Fibroblast of pulmonary artery (primary cell): Measurements from ENCODE around the gene TCF7L1.

Experiments used
- DNase-seq: peaks from one replicate; pipeline ENCODE4 v3.0.0-alpha.2; 2010; ENCODE audit warnings: low read depth
- H3K4me3 ChIP-seq: replicated peaks from 2 replicates; pipeline ENCODE4 v1.5.1; 2011; ENCODE audit warnings: low read depth, mild to moderate bottlenecking, control low read depth, low read length, moderate library complexity
- CTCF ChIP-seq: IDR thresholded peaks from 2 replicates; pipeline ENCODE4 v1.5.1; 2011; ENCODE audit warnings: mild to moderate bottlenecking, control low read depth, low read length, inconsistent platforms; ENCODE audit errors: missing control alignments

Gene TCF7L1

GRCh38 chr2:85230679-85231467 is 97.7 kb downstream of the TCF7L1 start:
- DNase-seq: no peak
- no peak overlapping the region for H3K4me3 ChIP-seq
- no peak for TF ChIP-seq CTCF

DNA sequence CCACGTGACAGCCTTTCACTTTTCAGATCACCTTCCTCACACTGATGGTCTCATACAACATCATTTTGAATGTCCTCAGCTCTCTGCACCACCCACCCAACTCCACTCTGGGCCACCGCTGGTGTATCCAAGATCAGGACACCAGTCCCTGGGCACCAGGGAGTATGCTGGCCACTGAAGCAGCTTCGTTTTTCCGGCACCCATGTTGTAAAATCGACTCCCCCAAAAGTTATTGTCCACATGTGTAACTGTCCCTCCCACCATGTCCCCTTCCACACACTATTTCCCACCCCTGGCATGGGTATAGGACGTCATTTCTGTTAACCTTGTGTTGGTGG is 98.2 kb downstream of the TCF7L1 start:
- DNase-seq: no peak
- TF ChIP-seq CTCF: no peak
- H3K4me3 ChIP-seq: no peak overlapping the region

DNA sequence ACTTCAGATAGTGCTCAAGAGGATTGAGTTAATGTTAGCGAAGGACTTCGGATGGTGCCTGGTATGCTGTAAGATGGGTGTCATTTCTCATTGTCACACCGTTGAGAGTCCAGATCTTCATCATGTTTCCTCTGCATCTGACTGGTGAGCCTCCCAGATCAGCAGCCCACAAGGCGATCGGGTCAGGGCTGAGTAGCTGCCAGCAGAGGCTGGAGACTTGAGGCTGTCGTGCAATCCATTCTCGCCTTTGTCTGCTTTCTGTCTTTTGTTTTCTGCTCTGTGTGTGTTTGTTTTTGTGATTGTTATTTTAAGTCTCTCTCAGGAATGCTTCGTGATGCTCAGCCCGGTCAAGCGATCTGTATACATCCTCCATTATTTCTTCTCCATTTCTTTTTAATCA is 98.8 kb downstream of the TCF7L1 start:
- DNase-seq: no peak
- no peak overlapping the region for H3K4me3 ChIP-seq
- no peak for TF ChIP-seq CTCF

DNA sequence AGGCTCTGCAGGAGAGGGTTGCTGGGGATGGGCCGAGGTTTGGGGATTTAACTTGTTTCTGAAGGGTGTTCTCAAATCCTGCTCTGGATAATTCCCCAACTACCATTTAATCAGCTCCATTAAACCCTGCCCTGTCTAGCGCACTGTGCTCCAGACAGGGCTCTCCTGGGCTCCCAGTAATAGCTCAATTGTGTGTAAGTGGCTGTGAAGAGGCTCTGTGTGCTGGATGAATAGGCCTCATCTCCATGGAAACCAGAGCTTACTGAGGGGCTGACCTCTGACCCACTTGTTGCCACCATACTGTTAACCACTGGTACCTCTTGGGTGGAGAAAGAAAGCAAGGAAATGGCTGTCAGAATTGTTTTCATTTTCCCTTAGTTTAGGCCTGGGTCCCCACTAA is 101.7 kb downstream of the TCF7L1 start:
- no peak for DNase-seq
- H3K4me3 ChIP-seq: no peak overlapping the region
- TF ChIP-seq CTCF: no peak

DNA sequence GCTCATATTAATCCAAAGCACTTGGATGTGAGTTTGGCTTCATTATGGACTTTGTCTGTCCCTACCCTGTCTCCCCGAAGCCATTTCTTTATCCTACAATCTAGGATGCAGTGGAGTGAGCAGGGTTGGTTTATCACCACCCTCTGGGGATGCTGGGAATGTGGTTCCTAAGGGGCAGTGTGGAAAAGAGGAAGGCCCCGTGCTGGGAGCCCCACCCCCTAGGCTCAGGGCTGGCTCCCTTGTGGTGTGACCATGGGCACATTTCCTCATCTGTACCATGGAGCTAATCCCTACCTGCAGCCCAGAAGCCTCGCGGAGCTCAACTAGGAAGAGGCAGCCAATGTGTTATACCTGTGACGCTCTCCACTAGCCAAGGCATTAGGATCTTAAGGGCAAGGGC is 102.1 kb downstream of the TCF7L1 start:
- TF ChIP-seq CTCF: no peak
- DNase-seq: no peak

DNA sequence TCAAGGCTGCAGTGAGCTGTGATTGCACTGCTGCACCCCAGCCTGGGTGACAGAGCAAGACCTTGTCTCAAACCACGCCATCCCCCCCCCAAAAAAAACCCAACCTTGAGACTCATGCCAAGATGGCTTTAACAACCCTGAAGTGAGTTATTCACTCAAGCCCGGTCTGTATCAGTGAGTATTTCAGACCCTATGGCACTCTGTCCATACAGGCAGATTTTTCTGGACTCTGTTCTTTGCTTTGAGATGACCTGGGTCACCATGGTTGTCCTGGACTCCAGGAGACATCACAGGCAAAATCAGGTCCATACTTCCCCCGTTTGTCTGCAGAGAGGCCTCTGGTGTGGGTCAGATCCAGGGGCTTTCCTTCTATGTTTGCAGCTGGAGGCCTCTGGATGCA is 102.9 kb downstream of the TCF7L1 start:
- TF ChIP-seq CTCF: no peak
- no peak for DNase-seq
- no peak overlapping the region for H3K4me3 ChIP-seq

More for the DNA sequence above, 102.1 kb downstream of the TCF7L1 start:
- no peak overlapping the region for H3K4me3 ChIP-seq
